ENCODE measurements around the gene MC4R.

The MC4R gene

GRCh38 chr18:60329131-60329530, 43.4 kb downstream of the MC4R start:
- DNase-seq (ENCODE audit: low read depth in 2 of 3, low spot score in 2 of 3): no peak

GRCh38 chr18:60327880-60328279, 44.7 kb downstream of the MC4R start:
- no peak for DNase-seq (ENCODE audit: low read depth in 2 of 3, low spot score in 2 of 3)

- DNase-seq (ENCODE audit: low read depth in 2 of 3, low spot score in 2 of 3): no peak
Measured at GRCh38 chr18:60322591-60322990, 50.0 kb downstream of the MC4R start.
